AG10803 (cell line): ENCODE measurements around the gene LMAN2L.

Source experiments
- DNase-seq: peaks from one replicate; pipeline ENCODE4 v3.0.0; 2010; ENCODE audit warnings: low read depth
- H3K4me3 ChIP-seq: 2 replicates; pipeline ENCODE4 v1.5.1; 2011; ENCODE audit warnings: mild to moderate bottlenecking, low read length, control low read depth
- TF ChIP-seq, protein P1 (sequence below): conservative IDR thresholded peaks from 2 replicates; pipeline ENCODE4 v1.5.1; 2011; ENCODE audit warnings: mild to moderate bottlenecking, low read length, control low read depth, inconsistent platforms

Gene LMAN2L

GRCh38 chr2:96758987-96759386 lies 19.1 kb upstream of the LMAN2L start:
- TF ChIP-seq, protein P1, sequence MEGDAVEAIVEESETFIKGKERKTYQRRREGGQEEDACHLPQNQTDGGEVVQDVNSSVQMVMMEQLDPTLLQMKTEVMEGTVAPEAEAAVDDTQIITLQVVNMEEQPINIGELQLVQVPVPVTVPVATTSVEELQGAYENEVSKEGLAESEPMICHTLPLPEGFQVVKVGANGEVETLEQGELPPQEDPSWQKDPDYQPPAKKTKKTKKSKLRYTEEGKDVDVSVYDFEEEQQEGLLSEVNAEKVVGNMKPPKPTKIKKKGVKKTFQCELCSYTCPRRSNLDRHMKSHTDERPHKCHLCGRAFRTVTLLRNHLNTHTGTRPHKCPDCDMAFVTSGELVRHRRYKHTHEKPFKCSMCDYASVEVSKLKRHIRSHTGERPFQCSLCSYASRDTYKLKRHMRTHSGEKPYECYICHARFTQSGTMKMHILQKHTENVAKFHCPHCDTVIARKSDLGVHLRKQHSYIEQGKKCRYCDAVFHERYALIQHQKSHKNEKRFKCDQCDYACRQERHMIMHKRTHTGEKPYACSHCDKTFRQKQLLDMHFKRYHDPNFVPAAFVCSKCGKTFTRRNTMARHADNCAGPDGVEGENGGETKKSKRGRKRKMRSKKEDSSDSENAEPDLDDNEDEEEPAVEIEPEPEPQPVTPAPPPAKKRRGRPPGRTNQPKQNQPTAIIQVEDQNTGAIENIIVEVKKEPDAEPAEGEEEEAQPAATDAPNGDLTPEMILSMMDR: no peak
- DNase-seq: no peak
- no peak overlapping the region for H3K4me3 ChIP-seq

GRCh38 chr2:96757477-96757860 lies 17.6 kb upstream of the LMAN2L start:
- DNase-seq: no peak
- TF ChIP-seq, protein P1: no peak
- no peak overlapping the region for H3K4me3 ChIP-seq

GRCh38 chr2:96756788-96757476 lies 17.1 kb upstream of the LMAN2L start:
- no peak overlapping the region for H3K4me3 ChIP-seq
- DNase-seq: no peak
- TF ChIP-seq, protein P1: no peak

GRCh38 chr2:96754317-96754716 lies 14.5 kb upstream of the LMAN2L start:
- TF ChIP-seq, protein P1: no peak
- no peak overlapping the region for H3K4me3 ChIP-seq
- DNase-seq: no peak

- no peak overlapping the region for H3K4me3 ChIP-seq
- TF ChIP-seq, protein P1: no peak
- no peak for DNase-seq
Observed at GRCh38 chr2:96753661-96754282, 13.9 kb upstream of the LMAN2L start.

GRCh38 chr2:96751800-96752199 lies 11.9 kb upstream of the LMAN2L start:
- no peak for DNase-seq

More at GRCh38 chr2:96751800-96752199, 11.9 kb upstream of the LMAN2L start:
- TF ChIP-seq, protein P1: no peak
- H3K4me3 ChIP-seq: no peak overlapping the region
